Caco-2 (cell line): ENCODE results near the gene STPG3. TPM values are rescaled to one million over a fixed set of nuclear protein-coding genes. Genes with fewer than 3 reads are reported as not detected.

Source experiments
- Bru-seq: library from RNA; stranded (reverse); fragments of 400-500 nt; gene quantifications from one replicate; lab custom pipeline; 2021; lab: Mats Ljungman, UMichigan
- BruChase-seq, 2 experiments: library from RNA; stranded (reverse); fragments of 400-500 nt; gene quantifications; one replicate each; lab custom pipeline; 2021; lab: Mats Ljungman, UMichigan
- BruUV-seq: library from RNA; stranded (reverse); fragments of 400-500 nt; replicated peaks from 2 replicates; lab custom pipeline; 2021; lab: Mats Ljungman, UMichigan
- CTCF ChIA-PET: fragments of 300-600 bp; sonication (Branson Sonifier 250); formaldehyde crosslinking; loops from one replicate; lab custom pipeline; 2022; ENCODE audit warnings: antibody characterized with exemption; lab: Charles Lee
- POLR2A ChIA-PET: fragments of 300-600 bp; sonication (Branson Sonifier 250); formaldehyde crosslinking; loops from one replicate; lab custom pipeline; 2022; ENCODE audit warnings: antibody characterized with exemption; lab: Charles Lee
- DNase-seq, 2 experiments: peaks; one replicate each; pipeline versions ENCODE4 v3.0.0 to v3.0.0-alpha.2; 2020 to 2022
- H3K27me3 ChIP-seq: replicated peaks from 2 replicates; pipeline ENCODE4 v1.6.0; 2011; ENCODE audit warnings: low read length; ENCODE audit not compliant: control insufficient read depth, insufficient read depth
- H3K36me3 ChIP-seq: 2 replicates; pipeline ENCODE4 v1.5.1; 2011; ENCODE audit warnings: low read length; ENCODE audit not compliant: control insufficient read depth, insufficient read depth
- H3K4me1 ChIP-seq: fragments of 250-450 bp; sonication (Bioruptor Pico); 2 replicates; pipeline ENCODE4 v1.5.1; 2020; ENCODE audit warnings: mild to moderate bottlenecking
- H3K4me3 ChIP-seq: 2 replicates; pipeline ENCODE4 v1.5.1; 2011; ENCODE audit warnings: low read depth, mild to moderate bottlenecking, control low read depth, low read length
- H3K9me3 ChIP-seq: fragments of 250-450 bp; sonication (Bioruptor Pico); 2 replicates; pipeline ENCODE4 v1.5.1; 2020; ENCODE audit warnings: mild to moderate bottlenecking, moderate library complexity
- H3K27ac Mint-ChIP-seq: one replicate; pipeline ENCODE4 v1.8.0; 2022; ENCODE audit warnings: mixed read lengths; ENCODE audit not compliant: unreplicated experiment
- H3K27me3 Mint-ChIP-seq: one replicate; pipeline ENCODE4 v1.8.0; 2022; ENCODE audit warnings: mixed read lengths; ENCODE audit not compliant: insufficient read depth, unreplicated experiment
- H3K36me3 Mint-ChIP-seq: one replicate; pipeline ENCODE4 v1.8.0; 2022; ENCODE audit warnings: mild to moderate bottlenecking, mixed read lengths; ENCODE audit not compliant: insufficient read depth, unreplicated experiment
- H3K4me1 Mint-ChIP-seq: one replicate; pipeline ENCODE4 v1.8.0; 2022; ENCODE audit warnings: low read depth, mixed read lengths; ENCODE audit not compliant: unreplicated experiment
- H3K4me3 Mint-ChIP-seq: one replicate; pipeline ENCODE4 v1.8.0; 2022; ENCODE audit warnings: mild to moderate bottlenecking, moderate library complexity, mixed read lengths; ENCODE audit not compliant: unreplicated experiment
- H3K9me3 Mint-ChIP-seq: one replicate; pipeline ENCODE4 v1.8.0; 2022; ENCODE audit warnings: mixed read lengths; ENCODE audit not compliant: unreplicated experiment
- CTCF ChIP-seq, 2 experiments: fragments of 200-600 bp in 1 of 2; IDR thresholded peaks; 1 replicate in 1 of 2; 2 replicates in 1 of 2; pipeline versions ENCODE4 v1.5.1 to v1.8.0; 2011 to 2022; ENCODE audit warnings: antibody characterized with exemption in 1 of 2, control low read depth in 1 of 2, inconsistent platforms in 1 of 2, low read depth in 1 of 2, low read length in 1 of 2, mild to moderate bottlenecking in 1 of 2, moderate library complexity in 1 of 2; ENCODE audit not compliant: insufficient read depth in 1 of 2, severe bottlenecking in 1 of 2, unreplicated experiment in 1 of 2
- intact Hi-C: fragments of 100-400 bp; cut with micrococcal nuclease; formaldehyde crosslinking; loops from one replicate; pipeline ENCODE4 v1.10.0; 2022; ENCODE audit not compliant: unreplicated experiment
- long read RNA-seq: library from polyadenylated mRNA; stranded (forward); transcript quantifications from one replicate; pipeline ENCODE4 v2.0.0, GENCODE V29; 2022
- total RNA-seq: library from RNA; stranded (reverse); gene quantifications from 2 replicates; pipeline ENCODE4 v1.2.3, GENCODE V29; 2022

Gene STPG3
- total RNA-seq (not detected in 2 replicates), Bru-seq, nascent RNA (not detected), BruChase-seq, experiment 1, labeled RNA remaining after a 2-hour chase (not detected), BruChase-seq, experiment 2, labeled RNA remaining after a 6-hour chase (not detected)
- long read RNA-seq, result 0 reads

DNA sequence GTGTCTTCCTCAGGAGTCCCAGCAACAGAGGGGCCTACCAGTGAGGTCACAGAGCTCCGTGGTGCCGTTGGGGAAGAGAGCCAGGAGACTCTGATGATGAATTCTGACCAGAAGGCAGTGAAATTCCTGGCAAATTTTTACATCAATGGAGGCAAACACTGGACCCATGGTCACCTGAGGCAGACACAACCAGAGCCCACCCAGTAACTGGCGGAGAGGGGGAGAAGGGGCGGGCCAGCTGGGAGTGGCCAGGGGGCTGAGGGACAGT, at the start of gene STPG3:
Gene STPG3, plus strand, starts transcription at position 93 of the 268 bp plus-strand sequence. Its CDS starts 1 bp downstream, at position 94.
- no peaks in the 10 kb centered on the region for H3K9me3 ChIP-seq
- no peak within 1 kb of the TSS for H3K4me3 ChIP-seq
- no TSS peak for BruUV-seq
- intact Hi-C loops, result no loop called here
- Mint-ChIP-seq H3K4me3 (no peak within 1 kb of the TSS), H3K36me3 (peaks cover 21% of the 10 kb centered on the region), H3K9me3 (no peaks in the 10 kb centered on the region), H3K4me1 (peaks cover 7% of the 10 kb centered on the region), H3K27me3 (no peaks in the 10 kb centered on the region), H3K27ac (no peak within 1 kb of the TSS)
- DNase-seq, result no peak
- H3K36me3 ChIP-seq, result no peaks in the 10 kb centered on the region
- H3K4me1 ChIP-seq, result peaks cover 19% of the 10 kb centered on the region
- CTCF ChIA-PET, result no interaction called here
- POLR2A ChIA-PET, result no interaction called here
- H3K27me3 ChIP-seq, result no peaks in the 10 kb centered on the region
- TF ChIP-seq CTCF (IDR thresholded peaks at IDR 0.05; ENCODE audit: insufficient read depth in 1 of 2, low read depth in 1 of 2, low read length in 1 of 2, severe bottlenecking in 1 of 2, unreplicated experiment in 1 of 2), result no peak

- no peaks in the 10 kb centered on the region for H3K9me3 Mint-ChIP-seq
Observed at GRCh38 chr9:137202966-137203365, 48.1 kb upstream of the STPG3 start.

DNA sequence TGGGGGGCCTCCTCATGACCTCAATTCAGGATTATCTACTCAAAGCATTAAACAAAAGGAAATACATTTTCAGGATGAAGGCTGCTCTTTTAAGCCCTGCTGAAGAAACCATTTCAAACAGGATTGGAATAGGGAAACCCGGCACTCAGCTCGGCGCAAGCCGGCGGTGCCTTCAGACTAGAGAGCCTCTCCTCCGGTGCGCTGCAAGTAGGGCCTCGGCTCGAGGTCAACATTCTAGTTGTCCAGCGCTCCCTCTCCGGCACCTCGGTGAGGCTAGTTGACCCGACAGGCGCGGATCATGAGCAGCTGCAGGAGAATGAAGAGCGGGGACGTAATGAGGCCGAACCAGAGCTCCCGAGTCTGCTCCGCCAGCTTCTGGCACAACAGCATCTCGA, 46.4 kb upstream of the STPG3 start:
- no peaks in the 10 kb centered on the region for H3K9me3 ChIP-seq
- H3K27me3 ChIP-seq, result no peaks in the 10 kb centered on the region
- H3K4me1 ChIP-seq, result peaks cover 19% of the 10 kb centered on the region
- no peak for DNase-seq
- H3K4me3 Mint-ChIP-seq, result peak overlapping the region; percentile 92
- H3K4me1 Mint-ChIP-seq, result peaks cover 12% of the 10 kb centered on the region
- peak overlapping the region; percentile 94 for H3K27ac Mint-ChIP-seq
- no peaks in the 10 kb centered on the region for H3K9me3 Mint-ChIP-seq
- no TSS peak for BruUV-seq
- peaks cover 47% of the 10 kb centered on the region for H3K36me3 Mint-ChIP-seq
- intact Hi-C loops, result loop anchor here (5.0 kb wide), 1 partner anchor 33 kb away; no protein-coding TSS in a partner anchor
- no peaks in the 10 kb centered on the region for H3K27me3 Mint-ChIP-seq
- H3K4me3 ChIP-seq, result peak overlapping the region; percentile 89
- H3K36me3 ChIP-seq, result no peaks in the 10 kb centered on the region; the same call in 1 of the 2 replicates
- POLR2A ChIA-PET, result interaction anchor here (0.6 to 1.1 kb wide), 3 partner anchors 16 to 61 kb away, joined by 3 to 4 read pairs (median 3); no protein-coding TSS in a partner anchor
- no peak for TF ChIP-seq CTCF (IDR thresholded peaks at IDR 0.05; ENCODE audit: insufficient read depth in 1 of 2, low read depth in 1 of 2, low read length in 1 of 2, severe bottlenecking in 1 of 2, unreplicated experiment in 1 of 2)
- CTCF ChIA-PET, result no interaction called here

More at GRCh38 chr9:137202966-137203365, 48.1 kb upstream of the STPG3 start:
- intact Hi-C loops, result loop anchor here (5.0 kb wide), 1 partner anchor 34 kb away; no protein-coding TSS in a partner anchor
- H3K27ac Mint-ChIP-seq, result no peak overlapping the region
- no peak for DNase-seq
- H3K4me1 Mint-ChIP-seq, result peaks cover 12% of the 10 kb centered on the region
- CTCF ChIA-PET, result no interaction called here
- TF ChIP-seq CTCF (IDR thresholded peaks at IDR 0.05; ENCODE audit: insufficient read depth in 1 of 2, low read depth in 1 of 2, low read length in 1 of 2, severe bottlenecking in 1 of 2, unreplicated experiment in 1 of 2), result no peak
- H3K27me3 ChIP-seq, result no peaks in the 10 kb centered on the region
- H3K4me3 Mint-ChIP-seq, result no peak overlapping the region
- no peaks in the 10 kb centered on the region for H3K27me3 Mint-ChIP-seq
- no peaks in the 10 kb centered on the region for H3K9me3 ChIP-seq
- POLR2A ChIA-PET, result no interaction called here
- peaks cover 36% of the 10 kb centered on the region for H3K4me1 ChIP-seq
- no peaks in the 10 kb centered on the region for H3K36me3 ChIP-seq
- H3K4me3 ChIP-seq, result no peak overlapping the region
- BruUV-seq, result no TSS peak
- peaks cover 46% of the 10 kb centered on the region for H3K36me3 Mint-ChIP-seq
